WTC11 (cell line): Measurements from ENCODE around the gene FHOD3. TPM values are rescaled to one million over a fixed set of nuclear protein-coding genes. Genes with fewer than 3 reads are reported as not detected.

Experiments
- ATAC-seq: fragments of 200-7000 bp; cut with Tn5 transposase; 2 replicates; pipeline ENCODE4 v1.10.0; 2021; ENCODE audit warnings: mild to moderate bottlenecking, moderate library complexity
- CTCF ChIA-PET: fragments of 300-600 bp; sonication (Branson Sonifier 250); formaldehyde crosslinking; loops from one replicate; lab custom pipeline; 2021; ENCODE audit warnings: antibody characterized with exemption; lab: Charles Lee
- POLR2A ChIA-PET: fragments of 350-600 bp; sonication (Branson Sonifier 250); formaldehyde crosslinking; loops from one replicate; lab custom pipeline; 2021; ENCODE audit warnings: antibody characterized with exemption; lab: Charles Lee
- DNase-seq: peaks from one replicate; pipeline ENCODE4 v3.0.0; 2021; ENCODE audit warnings: low spot score
- H3K27ac Mint-ChIP-seq: 2 replicates; pipeline ENCODE4 v1.8.0; 2021; ENCODE audit warnings: mixed read lengths
- H3K27me3 Mint-ChIP-seq: 2 replicates; pipeline ENCODE4 v1.8.0; 2021; ENCODE audit warnings: low read depth, mild to moderate bottlenecking, moderate library complexity, mixed read lengths
- H3K36me3 Mint-ChIP-seq: 2 replicates; pipeline ENCODE4 v1.8.0; 2021; ENCODE audit warnings: mixed read lengths
- H3K4me1 Mint-ChIP-seq: 2 replicates; pipeline ENCODE4 v1.8.0; 2022; ENCODE audit warnings: mixed read lengths
- H3K4me3 Mint-ChIP-seq: 2 replicates; pipeline ENCODE4 v1.8.0; 2021; ENCODE audit warnings: mild to moderate bottlenecking, moderate library complexity, mixed read lengths
- H3K9me3 Mint-ChIP-seq: 2 replicates; pipeline ENCODE4 v1.8.0; 2021; ENCODE audit warnings: mixed read lengths
- ELF4 ChIP-seq: sonication (generic); formaldehyde crosslinking; IDR thresholded peaks from 2 replicates; pipeline ENCODE4 v1.8.1; 2022; ENCODE audit warnings: low read depth, mild to moderate bottlenecking, moderate library complexity, missing genetic modification reagents
- ETV6 ChIP-seq: sonication (generic); formaldehyde crosslinking; IDR thresholded peaks from 2 replicates; pipeline ENCODE4 v1.8.1; 2022; ENCODE audit warnings: mild to moderate bottlenecking, missing genetic modification reagents
- FOXK1 ChIP-seq: sonication (generic); formaldehyde crosslinking; IDR thresholded peaks from 2 replicates; pipeline ENCODE4 v1.8.0; 2022; ENCODE audit warnings: mild to moderate bottlenecking, moderate library complexity, missing genetic modification reagents
- FOXP1 ChIP-seq: sonication (generic); formaldehyde crosslinking; IDR thresholded peaks from 2 replicates; pipeline ENCODE4 v1.8.0; 2022; ENCODE audit warnings: missing genetic modification reagents, mild to moderate bottlenecking, moderate library complexity, borderline replicate concordance
- GABPB1 ChIP-seq: sonication (generic); formaldehyde crosslinking; IDR thresholded peaks from 2 replicates; pipeline ENCODE4 v1.8.1; 2023; ENCODE audit warnings: mild to moderate bottlenecking, missing genetic modification reagents
- JUN ChIP-seq: sonication (generic); formaldehyde crosslinking; IDR thresholded peaks from 2 replicates; pipeline ENCODE4 v1.8.0; 2023; ENCODE audit warnings: mild to moderate bottlenecking, missing genetic modification reagents
- RELA ChIP-seq: sonication (generic); formaldehyde crosslinking; IDR thresholded peaks from 2 replicates; pipeline ENCODE4 v1.8.1; 2022; ENCODE audit warnings: missing genetic modification reagents, mild to moderate bottlenecking, borderline replicate concordance
- SP1 ChIP-seq: sonication (generic); formaldehyde crosslinking; conservative IDR thresholded peaks from 2 replicates; pipeline ENCODE4 v1.8.1; 2022; ENCODE audit warnings: missing genetic modification reagents
- ZNF138 ChIP-seq: sonication (generic); formaldehyde crosslinking; conservative IDR thresholded peaks from 2 replicates; pipeline ENCODE4 v1.8.1; 2022; ENCODE audit warnings: mild to moderate bottlenecking, moderate library complexity, missing genetic modification reagents
- ZNF263 ChIP-seq: sonication (generic); formaldehyde crosslinking; IDR thresholded peaks from 2 replicates; pipeline ENCODE4 v1.8.1; 2022; ENCODE audit warnings: low read depth, mild to moderate bottlenecking, moderate library complexity, missing genetic modification reagents
- ZNF423 ChIP-seq: fragments of 250-450 bp; sonication (Bioruptor Pico); IDR thresholded peaks from 2 replicates; pipeline ENCODE4 v2.1.2; 2022; ENCODE audit warnings: mild to moderate bottlenecking, moderate library complexity
- total RNA-seq: library from RNA; stranded (reverse); gene quantifications from 3 replicates; pipeline ENCODE4 v1.2.3, GENCODE V29; 2021
- TF ChIP-seq, protein P1 (sequence below): sonication (generic); formaldehyde crosslinking; IDR thresholded peaks from 2 replicates; pipeline ENCODE4 v1.8.1; 2022; ENCODE audit warnings: missing genetic modification reagents, borderline replicate concordance
- TF ChIP-seq, protein P2 (sequence below): fragments of 250-450 bp; sonication (Bioruptor Pico); IDR thresholded peaks from 2 replicates; pipeline ENCODE4 v1.8.0; 2021; ENCODE audit warnings: mild to moderate bottlenecking
- TF ChIP-seq, protein P3 (sequence below): sonication (generic); formaldehyde crosslinking; IDR thresholded peaks from 2 replicates; pipeline ENCODE4 v1.8.0; 2023; ENCODE audit warnings: missing genetic modification reagents, mild to moderate bottlenecking, borderline replicate concordance
- TF ChIP-seq, protein P4 (sequence below): sonication (generic); formaldehyde crosslinking; IDR thresholded peaks from 2 replicates; pipeline ENCODE4 v1.8.0; 2022; ENCODE audit warnings: mild to moderate bottlenecking, missing genetic modification reagents
- TF ChIP-seq, protein P5 (sequence below): sonication (generic); formaldehyde crosslinking; conservative IDR thresholded peaks from 2 replicates; pipeline ENCODE4 v1.8.1; 2023; ENCODE audit warnings: mild to moderate bottlenecking, low read depth, missing genetic modification reagents, moderate library complexity
- TF ChIP-seq, protein P6 (sequence below): sonication (generic); formaldehyde crosslinking; IDR thresholded peaks from 2 replicates; pipeline ENCODE4 v1.8.0; 2023; ENCODE audit warnings: missing genetic modification reagents
- TF ChIP-seq, protein P7 (sequence below): sonication (generic); formaldehyde crosslinking; IDR thresholded peaks from 2 replicates; pipeline ENCODE4 v1.8.1; 2023; ENCODE audit warnings: mild to moderate bottlenecking, moderate library complexity, missing genetic modification reagents
- TF ChIP-seq, protein P8 (sequence below): fragments of 250-450 bp; sonication (Bioruptor Pico); IDR thresholded peaks from 2 replicates; pipeline ENCODE4 v1.9.0; 2021; ENCODE audit warnings: mild to moderate bottlenecking, borderline replicate concordance

FHOD3 gene
- total RNA-seq, 1 experiment from 2014 or later, result 3.8 TPM

DNA sequence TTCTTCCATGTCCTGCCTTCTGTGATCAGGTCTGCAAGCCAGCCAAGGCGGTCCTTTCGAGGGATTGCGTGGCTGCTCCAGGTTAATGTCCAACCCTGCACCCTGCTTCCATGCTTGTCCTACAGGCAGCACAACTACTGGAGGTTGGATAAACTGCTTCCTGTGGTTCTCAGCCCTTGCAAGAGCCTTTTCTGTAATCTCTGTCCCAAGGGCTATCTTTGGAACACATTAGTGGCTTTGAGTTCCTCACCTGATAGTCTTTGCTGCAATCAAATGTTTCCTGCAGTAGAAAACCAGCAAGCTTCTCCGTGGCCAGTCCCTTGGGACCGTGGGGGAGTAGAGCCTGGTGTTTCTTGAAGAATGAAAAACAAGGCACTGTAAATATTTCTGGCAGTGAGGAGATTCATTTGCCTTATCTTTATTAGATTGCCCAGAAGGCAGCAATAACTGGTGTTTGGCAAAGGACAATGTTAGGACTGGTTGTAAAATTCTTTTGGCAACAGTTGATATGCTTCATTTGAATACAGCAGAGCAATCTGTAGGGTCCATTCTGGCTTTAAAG, 214.4 kb downstream of the FHOD3 start:
- ATAC-seq, result no peak
- ChIA-PET POLR2A (interaction anchor here (0.6 kb wide), 1 partner anchor 794 kb away, joined by 3 read pairs; no protein-coding TSS in a partner anchor), CTCF (no interaction called here)
- H3K4me3 Mint-ChIP-seq, result no peak overlapping the region
- TF ChIP-seq RELA (no peak), FOXK1 (CRISPR knock-in tag) (no peak), FOXP1 (CRISPR knock-in tag) (no peak), GABPB1 (CRISPR knock-in tag) (no peak), JUN (CRISPR knock-in tag) (no peak), ZNF263 (no peak), ELF4 (no peak), ZNF138 (CRISPR knock-in tag) (no peak), SP1 (CRISPR knock-in tag) (no peak), ETV6 (CRISPR knock-in tag) (no peak), ZNF423 (CRISPR knock-in tag) (no peak)
- TF ChIP-seq, protein P1, sequence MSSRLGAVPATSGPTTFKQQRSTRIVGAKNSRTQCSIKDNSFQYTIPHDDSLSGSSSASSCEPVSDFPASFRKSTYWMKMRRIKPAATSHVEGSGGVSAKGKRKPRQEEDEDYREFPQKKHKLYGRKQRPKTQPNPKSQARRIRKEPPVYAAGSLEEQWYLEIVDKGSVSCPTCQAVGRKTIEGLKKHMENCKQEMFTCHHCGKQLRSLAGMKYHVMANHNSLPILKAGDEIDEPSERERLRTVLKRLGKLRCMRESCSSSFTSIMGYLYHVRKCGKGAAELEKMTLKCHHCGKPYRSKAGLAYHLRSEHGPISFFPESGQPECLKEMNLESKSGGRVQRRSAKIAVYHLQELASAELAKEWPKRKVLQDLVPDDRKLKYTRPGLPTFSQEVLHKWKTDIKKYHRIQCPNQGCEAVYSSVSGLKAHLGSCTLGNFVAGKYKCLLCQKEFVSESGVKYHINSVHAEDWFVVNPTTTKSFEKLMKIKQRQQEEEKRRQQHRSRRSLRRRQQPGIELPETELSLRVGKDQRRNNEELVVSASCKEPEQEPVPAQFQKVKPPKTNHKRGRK (CRISPR knock-in tag), result no peak
- TF ChIP-seq, protein P2, sequence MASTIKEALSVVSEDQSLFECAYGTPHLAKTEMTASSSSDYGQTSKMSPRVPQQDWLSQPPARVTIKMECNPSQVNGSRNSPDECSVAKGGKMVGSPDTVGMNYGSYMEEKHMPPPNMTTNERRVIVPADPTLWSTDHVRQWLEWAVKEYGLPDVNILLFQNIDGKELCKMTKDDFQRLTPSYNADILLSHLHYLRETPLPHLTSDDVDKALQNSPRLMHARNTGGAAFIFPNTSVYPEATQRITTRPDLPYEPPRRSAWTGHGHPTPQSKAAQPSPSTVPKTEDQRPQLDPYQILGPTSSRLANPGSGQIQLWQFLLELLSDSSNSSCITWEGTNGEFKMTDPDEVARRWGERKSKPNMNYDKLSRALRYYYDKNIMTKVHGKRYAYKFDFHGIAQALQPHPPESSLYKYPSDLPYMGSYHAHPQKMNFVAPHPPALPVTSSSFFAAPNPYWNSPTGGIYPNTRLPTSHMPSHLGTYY (CRISPR knock-in tag), result no peak
- TF ChIP-seq, protein P3, sequence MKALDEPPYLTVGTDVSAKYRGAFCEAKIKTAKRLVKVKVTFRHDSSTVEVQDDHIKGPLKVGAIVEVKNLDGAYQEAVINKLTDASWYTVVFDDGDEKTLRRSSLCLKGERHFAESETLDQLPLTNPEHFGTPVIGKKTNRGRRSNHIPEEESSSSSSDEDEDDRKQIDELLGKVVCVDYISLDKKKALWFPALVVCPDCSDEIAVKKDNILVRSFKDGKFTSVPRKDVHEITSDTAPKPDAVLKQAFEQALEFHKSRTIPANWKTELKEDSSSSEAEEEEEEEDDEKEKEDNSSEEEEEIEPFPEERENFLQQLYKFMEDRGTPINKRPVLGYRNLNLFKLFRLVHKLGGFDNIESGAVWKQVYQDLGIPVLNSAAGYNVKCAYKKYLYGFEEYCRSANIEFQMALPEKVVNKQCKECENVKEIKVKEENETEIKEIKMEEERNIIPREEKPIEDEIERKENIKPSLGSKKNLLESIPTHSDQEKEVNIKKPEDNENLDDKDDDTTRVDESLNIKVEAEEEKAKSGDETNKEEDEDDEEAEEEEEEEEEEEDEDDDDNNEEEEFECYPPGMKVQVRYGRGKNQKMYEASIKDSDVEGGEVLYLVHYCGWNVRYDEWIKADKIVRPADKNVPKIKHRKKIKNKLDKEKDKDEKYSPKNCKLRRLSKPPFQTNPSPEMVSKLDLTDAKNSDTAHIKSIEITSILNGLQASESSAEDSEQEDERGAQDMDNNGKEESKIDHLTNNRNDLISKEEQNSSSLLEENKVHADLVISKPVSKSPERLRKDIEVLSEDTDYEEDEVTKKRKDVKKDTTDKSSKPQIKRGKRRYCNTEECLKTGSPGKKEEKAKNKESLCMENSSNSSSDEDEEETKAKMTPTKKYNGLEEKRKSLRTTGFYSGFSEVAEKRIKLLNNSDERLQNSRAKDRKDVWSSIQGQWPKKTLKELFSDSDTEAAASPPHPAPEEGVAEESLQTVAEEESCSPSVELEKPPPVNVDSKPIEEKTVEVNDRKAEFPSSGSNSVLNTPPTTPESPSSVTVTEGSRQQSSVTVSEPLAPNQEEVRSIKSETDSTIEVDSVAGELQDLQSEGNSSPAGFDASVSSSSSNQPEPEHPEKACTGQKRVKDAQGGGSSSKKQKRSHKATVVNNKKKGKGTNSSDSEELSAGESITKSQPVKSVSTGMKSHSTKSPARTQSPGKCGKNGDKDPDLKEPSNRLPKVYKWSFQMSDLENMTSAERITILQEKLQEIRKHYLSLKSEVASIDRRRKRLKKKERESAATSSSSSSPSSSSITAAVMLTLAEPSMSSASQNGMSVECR, result no peak
- TF ChIP-seq, protein P4, sequence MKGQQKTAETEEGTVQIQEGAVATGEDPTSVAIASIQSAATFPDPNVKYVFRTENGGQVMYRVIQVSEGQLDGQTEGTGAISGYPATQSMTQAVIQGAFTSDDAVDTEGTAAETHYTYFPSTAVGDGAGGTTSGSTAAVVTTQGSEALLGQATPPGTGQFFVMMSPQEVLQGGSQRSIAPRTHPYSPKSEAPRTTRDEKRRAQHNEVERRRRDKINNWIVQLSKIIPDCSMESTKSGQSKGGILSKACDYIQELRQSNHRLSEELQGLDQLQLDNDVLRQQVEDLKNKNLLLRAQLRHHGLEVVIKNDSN (CRISPR knock-in tag), result no peak
- TF ChIP-seq, protein P5, sequence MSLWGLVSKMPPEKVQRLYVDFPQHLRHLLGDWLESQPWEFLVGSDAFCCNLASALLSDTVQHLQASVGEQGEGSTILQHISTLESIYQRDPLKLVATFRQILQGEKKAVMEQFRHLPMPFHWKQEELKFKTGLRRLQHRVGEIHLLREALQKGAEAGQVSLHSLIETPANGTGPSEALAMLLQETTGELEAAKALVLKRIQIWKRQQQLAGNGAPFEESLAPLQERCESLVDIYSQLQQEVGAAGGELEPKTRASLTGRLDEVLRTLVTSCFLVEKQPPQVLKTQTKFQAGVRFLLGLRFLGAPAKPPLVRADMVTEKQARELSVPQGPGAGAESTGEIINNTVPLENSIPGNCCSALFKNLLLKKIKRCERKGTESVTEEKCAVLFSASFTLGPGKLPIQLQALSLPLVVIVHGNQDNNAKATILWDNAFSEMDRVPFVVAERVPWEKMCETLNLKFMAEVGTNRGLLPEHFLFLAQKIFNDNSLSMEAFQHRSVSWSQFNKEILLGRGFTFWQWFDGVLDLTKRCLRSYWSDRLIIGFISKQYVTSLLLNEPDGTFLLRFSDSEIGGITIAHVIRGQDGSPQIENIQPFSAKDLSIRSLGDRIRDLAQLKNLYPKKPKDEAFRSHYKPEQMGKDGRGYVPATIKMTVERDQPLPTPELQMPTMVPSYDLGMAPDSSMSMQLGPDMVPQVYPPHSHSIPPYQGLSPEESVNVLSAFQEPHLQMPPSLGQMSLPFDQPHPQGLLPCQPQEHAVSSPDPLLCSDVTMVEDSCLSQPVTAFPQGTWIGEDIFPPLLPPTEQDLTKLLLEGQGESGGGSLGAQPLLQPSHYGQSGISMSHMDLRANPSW (CRISPR knock-in tag), result no peak
- TF ChIP-seq, protein P6, sequence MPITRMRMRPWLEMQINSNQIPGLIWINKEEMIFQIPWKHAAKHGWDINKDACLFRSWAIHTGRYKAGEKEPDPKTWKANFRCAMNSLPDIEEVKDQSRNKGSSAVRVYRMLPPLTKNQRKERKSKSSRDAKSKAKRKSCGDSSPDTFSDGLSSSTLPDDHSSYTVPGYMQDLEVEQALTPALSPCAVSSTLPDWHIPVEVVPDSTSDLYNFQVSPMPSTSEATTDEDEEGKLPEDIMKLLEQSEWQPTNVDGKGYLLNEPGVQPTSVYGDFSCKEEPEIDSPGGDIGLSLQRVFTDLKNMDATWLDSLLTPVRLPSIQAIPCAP (CRISPR knock-in tag), result no peak
- TF ChIP-seq, protein P7, sequence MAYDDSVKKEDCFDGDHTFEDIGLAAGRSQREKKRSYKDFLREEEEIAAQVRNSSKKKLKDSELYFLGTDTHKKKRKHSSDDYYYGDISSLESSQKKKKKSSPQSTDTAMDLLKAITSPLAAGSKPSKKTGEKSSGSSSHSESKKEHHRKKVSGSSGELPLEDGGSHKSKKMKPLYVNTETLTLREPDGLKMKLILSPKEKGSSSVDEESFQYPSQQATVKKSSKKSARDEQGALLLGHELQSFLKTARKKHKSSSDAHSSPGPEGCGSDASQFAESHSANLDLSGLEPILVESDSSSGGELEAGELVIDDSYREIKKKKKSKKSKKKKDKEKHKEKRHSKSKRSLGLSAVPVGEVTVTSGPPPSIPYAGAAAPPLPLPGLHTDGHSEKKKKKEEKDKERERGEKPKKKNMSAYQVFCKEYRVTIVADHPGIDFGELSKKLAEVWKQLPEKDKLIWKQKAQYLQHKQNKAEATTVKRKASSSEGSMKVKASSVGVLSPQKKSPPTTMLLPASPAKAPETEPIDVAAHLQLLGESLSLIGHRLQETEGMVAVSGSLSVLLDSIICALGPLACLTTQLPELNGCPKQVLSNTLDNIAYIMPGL (CRISPR knock-in tag), result no peak
- TF ChIP-seq, protein P8, sequence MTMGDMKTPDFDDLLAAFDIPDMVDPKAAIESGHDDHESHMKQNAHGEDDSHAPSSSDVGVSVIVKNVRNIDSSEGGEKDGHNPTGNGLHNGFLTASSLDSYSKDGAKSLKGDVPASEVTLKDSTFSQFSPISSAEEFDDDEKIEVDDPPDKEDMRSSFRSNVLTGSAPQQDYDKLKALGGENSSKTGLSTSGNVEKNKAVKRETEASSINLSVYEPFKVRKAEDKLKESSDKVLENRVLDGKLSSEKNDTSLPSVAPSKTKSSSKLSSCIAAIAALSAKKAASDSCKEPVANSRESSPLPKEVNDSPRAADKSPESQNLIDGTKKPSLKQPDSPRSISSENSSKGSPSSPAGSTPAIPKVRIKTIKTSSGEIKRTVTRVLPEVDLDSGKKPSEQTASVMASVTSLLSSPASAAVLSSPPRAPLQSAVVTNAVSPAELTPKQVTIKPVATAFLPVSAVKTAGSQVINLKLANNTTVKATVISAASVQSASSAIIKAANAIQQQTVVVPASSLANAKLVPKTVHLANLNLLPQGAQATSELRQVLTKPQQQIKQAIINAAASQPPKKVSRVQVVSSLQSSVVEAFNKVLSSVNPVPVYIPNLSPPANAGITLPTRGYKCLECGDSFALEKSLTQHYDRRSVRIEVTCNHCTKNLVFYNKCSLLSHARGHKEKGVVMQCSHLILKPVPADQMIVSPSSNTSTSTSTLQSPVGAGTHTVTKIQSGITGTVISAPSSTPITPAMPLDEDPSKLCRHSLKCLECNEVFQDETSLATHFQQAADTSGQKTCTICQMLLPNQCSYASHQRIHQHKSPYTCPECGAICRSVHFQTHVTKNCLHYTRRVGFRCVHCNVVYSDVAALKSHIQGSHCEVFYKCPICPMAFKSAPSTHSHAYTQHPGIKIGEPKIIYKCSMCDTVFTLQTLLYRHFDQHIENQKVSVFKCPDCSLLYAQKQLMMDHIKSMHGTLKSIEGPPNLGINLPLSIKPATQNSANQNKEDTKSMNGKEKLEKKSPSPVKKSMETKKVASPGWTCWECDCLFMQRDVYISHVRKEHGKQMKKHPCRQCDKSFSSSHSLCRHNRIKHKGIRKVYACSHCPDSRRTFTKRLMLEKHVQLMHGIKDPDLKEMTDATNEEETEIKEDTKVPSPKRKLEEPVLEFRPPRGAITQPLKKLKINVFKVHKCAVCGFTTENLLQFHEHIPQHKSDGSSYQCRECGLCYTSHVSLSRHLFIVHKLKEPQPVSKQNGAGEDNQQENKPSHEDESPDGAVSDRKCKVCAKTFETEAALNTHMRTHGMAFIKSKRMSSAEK, result no peak
- H3K36me3 Mint-ChIP-seq, result no peaks in the 10 kb centered on the region
- no peak overlapping the region for H3K27ac Mint-ChIP-seq
- H3K9me3 Mint-ChIP-seq, result no peaks in the 10 kb centered on the region
- peaks cover 33% of the 10 kb centered on the region for H3K4me1 Mint-ChIP-seq
- DNase-seq, result no peak
- no peaks in the 10 kb centered on the region for H3K27me3 Mint-ChIP-seq
